HEK293T (cell line): ENCODE measurements around the gene NAAA.
"Not testable (repeated sequence)": the region's sequence is repeated elsewhere in the genome, so short reads cannot be mapped to it uniquely, and the experiment has no call there.

ENCODE experiments used
- CTCF ChIA-PET: fragments of 350-600 bp; formaldehyde crosslinking; extraction: SDS; loops from one replicate; lab custom pipeline; 2021; ENCODE audit warnings: antibody characterized with exemption, inconsistent platforms; lab: Yijun Ruan, JAX
- POLR2A ChIA-PET: fragments of 350-600 bp; formaldehyde crosslinking; extraction: SDS; loops from one replicate; lab custom pipeline; 2020; ENCODE audit warnings: antibody characterized with exemption, inconsistent platforms; lab: Yijun Ruan, JAX
- DNase-seq: peaks from one replicate; pipeline ENCODE4 v3.0.0; 2012; ENCODE audit warnings: mixed read lengths; ENCODE audit errors: extremely low spot score
- ARNT ChIP-seq: fragments of 450-650 bp; IDR thresholded peaks from 2 replicates; pipeline ENCODE4 v1.6.1; 2017; ENCODE audit warnings: mild to moderate bottlenecking
- BHLHE40 ChIP-seq: fragments of 450-650 bp; IDR thresholded peaks from 2 replicates; pipeline ENCODE4 v1.6.1; 2016; ENCODE audit warnings: mild to moderate bottlenecking, moderate library complexity, borderline replicate concordance
- CTBP1 ChIP-seq: fragments of 450-650 bp; IDR thresholded peaks from 2 replicates; pipeline ENCODE4 v1.6.1; 2016; ENCODE audit warnings: borderline replicate concordance
- ELF4 ChIP-seq: fragments of 450-650 bp; IDR thresholded peaks from 2 replicates; pipeline ENCODE4 v1.6.1; 2017; ENCODE audit warnings: antibody characterized with exemption
- FOXA1 ChIP-seq: fragments of 450-650 bp; IDR thresholded peaks from 2 replicates; pipeline ENCODE4 v1.6.1; 2016; ENCODE audit warnings: mild to moderate bottlenecking
- FOXK2 ChIP-seq: fragments of 450-650 bp; IDR thresholded peaks from 2 replicates; pipeline ENCODE4 v1.6.1; 2016; ENCODE audit warnings: mild to moderate bottlenecking
- FOXM1 ChIP-seq: fragments of 450-650 bp; IDR thresholded peaks from 2 replicates; pipeline ENCODE4 v1.6.1; 2017; ENCODE audit warnings: mild to moderate bottlenecking, borderline replicate concordance
- HDGF ChIP-seq: fragments of 450-650 bp; IDR thresholded peaks from 2 replicates; pipeline ENCODE4 v1.6.1; 2017; ENCODE audit warnings: antibody characterized with exemption, borderline replicate concordance
- L3MBTL2 ChIP-seq: fragments of 450-650 bp; conservative IDR thresholded peaks from 2 replicates; pipeline ENCODE4 v1.6.1; 2016; ENCODE audit warnings: mild to moderate bottlenecking
- LEF1 ChIP-seq: fragments of 450-650 bp; IDR thresholded peaks from 2 replicates; pipeline ENCODE4 v1.6.1; 2017; ENCODE audit warnings: mild to moderate bottlenecking, borderline replicate concordance
- NFRKB ChIP-seq: fragments of 450-650 bp; IDR thresholded peaks from 2 replicates; pipeline ENCODE4 v1.6.1; 2016; ENCODE audit warnings: mild to moderate bottlenecking, moderate library complexity
- SP1 ChIP-seq: fragments of 450-650 bp; IDR thresholded peaks from 2 replicates; pipeline ENCODE4 v1.6.1; 2017
- SUZ12 ChIP-seq: fragments of 450-650 bp; IDR thresholded peaks from 2 replicates; pipeline ENCODE4 v1.6.1; 2016; ENCODE audit warnings: mild to moderate bottlenecking
- TARDBP ChIP-seq: fragments of 450-650 bp; IDR thresholded peaks from 2 replicates; pipeline ENCODE4 v1.6.1; 2016
- ZNF384 ChIP-seq: fragments of 450-650 bp; IDR thresholded peaks from 2 replicates; pipeline ENCODE4 v1.6.1; 2016
- TF ChIP-seq, protein P1 (sequence below): fragments of 450-650 bp; IDR thresholded peaks from 2 replicates; pipeline ENCODE4 v1.6.1; 2016

Gene NAAA

DNA sequence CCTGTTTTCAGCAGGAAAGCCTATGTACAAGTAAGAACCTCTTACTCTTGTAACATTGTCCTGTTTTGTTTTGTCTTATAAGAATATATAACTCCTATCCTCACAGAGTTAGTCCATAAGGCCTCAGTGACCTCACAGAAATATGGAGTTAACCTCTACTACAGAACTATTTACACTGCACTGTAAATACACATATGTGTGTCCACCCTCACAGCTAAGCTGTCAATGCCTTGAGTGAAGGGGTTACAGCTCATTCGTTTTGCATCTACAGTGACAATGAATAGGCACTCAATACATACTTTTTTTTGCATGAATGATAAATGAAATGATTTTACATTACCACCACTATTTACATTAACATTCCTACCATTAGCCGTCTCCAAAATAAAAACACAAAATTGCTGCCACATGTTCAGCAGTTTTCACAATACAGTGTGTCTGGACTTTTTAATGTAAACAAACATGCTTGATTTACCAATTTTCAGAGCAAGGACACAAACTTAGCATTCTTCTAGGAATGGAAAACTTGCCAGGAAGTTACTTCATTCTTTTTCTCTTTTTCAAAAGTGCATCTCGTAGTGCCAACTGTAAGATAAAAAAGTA lies 9.5 kb upstream of the NAAA start:
- DNase-seq = no peak
- no peak for TF ChIP-seq NFRKB
- TF ChIP-seq HDGF = no peak
- TF ChIP-seq CTBP1 = no peak
- no peak for TF ChIP-seq FOXA1
- no peak for TF ChIP-seq TARDBP
- TF ChIP-seq L3MBTL2 = no peak
- POLR2A ChIA-PET = no interaction called here
- CTCF ChIA-PET = no interaction called here

DNA sequence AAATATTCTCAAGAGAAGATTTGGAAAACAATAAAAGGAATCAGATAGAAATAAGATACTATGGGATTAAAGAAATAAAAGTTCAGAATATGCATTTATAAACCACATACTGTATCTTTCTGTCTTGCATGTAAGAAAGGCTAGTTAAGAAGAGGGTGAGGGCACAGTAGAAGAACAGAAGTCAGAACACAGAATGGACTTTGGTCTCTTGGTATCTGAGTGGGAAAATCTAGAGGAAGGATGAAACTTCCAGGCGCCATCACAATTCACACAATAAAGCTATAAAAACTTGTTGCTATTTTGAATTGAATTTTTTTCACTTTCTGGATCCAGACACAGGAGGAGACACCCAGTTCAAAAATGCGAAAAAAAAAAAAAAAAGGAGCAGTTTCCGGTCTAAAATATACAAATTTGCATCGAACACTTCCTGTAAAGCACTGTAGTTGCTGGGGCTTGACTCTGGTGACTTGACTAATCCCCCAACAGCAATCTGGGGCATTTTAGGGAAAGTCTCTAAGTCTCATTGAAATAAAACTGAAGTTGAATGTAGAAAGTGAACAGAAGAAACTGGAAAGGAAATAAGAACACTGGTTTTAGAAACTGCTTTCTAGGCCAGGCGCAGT lies 8.1 kb upstream of the NAAA start:
- no peak for TF ChIP-seq ELF4
- TF ChIP-seq L3MBTL2 = no peak
- no peak for TF ChIP-seq NFRKB
- TF ChIP-seq CTBP1 = no peak
- TF ChIP-seq HDGF = no peak
- TF ChIP-seq FOXM1 = no peak
- TF ChIP-seq, protein P1, sequence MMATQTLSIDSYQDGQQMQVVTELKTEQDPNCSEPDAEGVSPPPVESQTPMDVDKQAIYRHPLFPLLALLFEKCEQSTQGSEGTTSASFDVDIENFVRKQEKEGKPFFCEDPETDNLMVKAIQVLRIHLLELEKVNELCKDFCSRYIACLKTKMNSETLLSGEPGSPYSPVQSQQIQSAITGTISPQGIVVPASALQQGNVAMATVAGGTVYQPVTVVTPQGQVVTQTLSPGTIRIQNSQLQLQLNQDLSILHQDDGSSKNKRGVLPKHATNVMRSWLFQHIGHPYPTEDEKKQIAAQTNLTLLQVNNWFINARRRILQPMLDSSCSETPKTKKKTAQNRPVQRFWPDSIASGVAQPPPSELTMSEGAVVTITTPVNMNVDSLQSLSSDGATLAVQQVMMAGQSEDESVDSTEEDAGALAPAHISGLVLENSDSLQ = no peak
- no peak for TF ChIP-seq SUZ12
- TF ChIP-seq SP1 = no peak
- no peak for TF ChIP-seq ARNT
- CTCF ChIA-PET = no interaction called here
- POLR2A ChIA-PET = no interaction called here
- no peak for DNase-seq

DNA sequence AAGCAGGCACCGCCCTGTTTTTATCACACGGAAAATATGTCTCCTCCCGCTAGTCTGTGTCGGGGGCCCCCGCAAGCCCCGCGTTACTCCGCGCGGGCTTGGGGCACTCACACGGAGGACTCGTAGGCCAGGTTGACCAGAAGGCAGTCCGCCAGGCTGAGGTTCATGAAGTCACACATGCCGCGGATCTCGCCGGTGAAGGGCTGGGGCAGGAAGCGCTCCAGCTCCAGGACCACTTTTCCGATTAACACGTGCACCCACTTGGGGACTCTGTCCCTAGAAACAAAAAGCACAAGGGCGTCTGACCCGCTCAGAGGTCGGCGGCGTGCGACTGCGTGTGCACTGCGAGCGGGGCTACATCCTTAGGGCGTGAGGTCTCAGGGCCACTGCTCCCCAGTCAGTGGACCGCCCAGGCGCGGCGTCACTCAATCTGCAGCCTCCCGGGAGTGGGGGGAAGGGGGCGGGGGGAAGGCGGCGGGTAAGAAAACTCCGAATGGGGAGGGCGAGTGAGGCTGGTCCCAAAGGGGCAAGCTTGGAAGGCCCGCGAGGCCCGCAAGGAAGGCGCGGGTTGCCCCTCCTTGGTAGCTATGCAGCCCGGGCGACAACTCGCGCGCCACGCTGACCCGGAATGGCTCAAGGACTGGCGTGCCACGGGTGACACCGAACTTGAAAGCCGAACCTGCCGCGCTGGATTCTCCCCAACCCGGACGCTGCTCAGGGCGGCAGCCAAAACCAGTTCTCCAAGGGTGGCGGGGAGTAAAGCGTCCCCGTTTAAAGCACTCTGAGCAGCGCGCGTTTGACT lies 722 bp downstream of the NAAA start:
- peak; percentile 67 for DNase-seq
- ChIA-PET CTCF (no interaction called here), POLR2A (no interaction called here)
- TF ChIP-seq CTBP1 = no peak
- TF ChIP-seq FOXA1 = no peak
- no peak for TF ChIP-seq FOXK2
- TF ChIP-seq, protein P1 = peak; percentile 69
- no peak for TF ChIP-seq ELF4
- no peak for TF ChIP-seq SP1
- TF ChIP-seq LEF1 = no peak
- TF ChIP-seq HDGF = no peak
- no peak for TF ChIP-seq NFRKB
- TF ChIP-seq FOXM1 = no peak
- TF ChIP-seq L3MBTL2 = 0 out of 2 replicates have a peak, but pooled peaks have one; percentile 41
- no peak for TF ChIP-seq ZNF384
- no peak for TF ChIP-seq ARNT
- no peak for TF ChIP-seq BHLHE40

- ChIA-PET CTCF (no interaction called here), POLR2A (no interaction called here)
- DNase-seq = no peak
- TF ChIP-seq LEF1 = no peak
These were observed 5.2 kb downstream of the NAAA start for GRCh38 chr4:75935628-75936027.

DNA sequence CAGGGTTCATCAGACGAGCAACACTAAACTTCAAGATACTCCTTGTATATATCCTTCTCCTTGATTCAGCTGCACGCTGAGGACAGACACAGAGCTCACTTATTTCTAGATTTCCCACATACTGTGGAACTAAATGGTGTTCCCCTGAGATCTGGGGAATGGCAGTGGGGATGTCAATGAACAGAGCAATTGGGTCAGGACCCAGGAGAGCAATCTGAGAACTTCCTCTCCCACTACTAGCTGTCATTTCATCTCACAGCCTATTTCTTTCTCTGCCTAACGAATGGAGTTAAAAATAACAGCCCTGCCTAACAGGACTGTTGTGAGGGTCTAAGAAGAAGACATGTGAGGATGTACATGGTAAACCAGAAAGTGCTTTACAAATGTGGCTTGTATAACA lies 10.7 kb downstream of the NAAA start:
- POLR2A ChIA-PET = no interaction called here
- DNase-seq = no peak
- TF ChIP-seq LEF1 (no peak), TARDBP (no peak), CTBP1 (no peak), FOXA1 (no peak)
- CTCF ChIA-PET = interaction anchor here (0.7 kb wide), 1 partner anchor 22 kb away, joined by 3 read pairs; no protein-coding TSS in a partner anchor

GRCh38 chr4:75924916-75925315 lies 15.9 kb downstream of the NAAA start:
- POLR2A ChIA-PET, DNase-seq, CTCF ChIA-PET: not testable (repeated sequence)

DNA sequence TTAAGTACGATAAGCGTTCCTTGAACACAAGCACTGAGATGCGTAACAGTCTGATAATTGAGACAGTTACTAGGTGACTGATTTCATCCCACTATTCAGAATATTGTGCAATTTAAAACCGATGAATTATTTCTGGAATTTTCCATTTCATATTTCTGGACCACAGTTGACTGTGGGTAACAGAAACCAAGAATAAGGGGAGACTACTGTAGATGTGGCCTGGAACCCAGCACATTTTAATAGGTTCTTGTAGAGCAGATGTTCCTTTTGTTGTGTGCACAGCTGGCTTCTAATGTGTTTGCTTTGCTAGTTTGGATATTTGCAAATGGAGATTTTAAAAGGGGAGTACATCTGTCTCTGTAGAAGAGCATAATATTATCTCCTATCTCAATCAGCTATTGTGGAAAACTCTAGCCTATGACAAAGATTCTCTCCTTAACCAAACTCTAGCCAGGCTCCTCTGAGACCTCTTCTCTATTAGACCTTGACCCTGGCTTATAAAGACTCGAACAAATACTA lies 16.4 kb downstream of the NAAA start:
- no peak for DNase-seq
- TF ChIP-seq ARNT (no peak), ZNF384 (no peak), FOXK2 (no peak), BHLHE40 (no peak), L3MBTL2 (no peak), TARDBP (no peak), FOXM1 (no peak), SP1 (no peak), LEF1 (no peak), CTBP1 (no peak), FOXA1 (no peak), NFRKB (no peak), SUZ12 (no peak), ELF4 (no peak), HDGF (no peak)
- TF ChIP-seq, protein P1 = no peak
- ChIA-PET CTCF (no interaction called here), POLR2A (no interaction called here)
